Activated T-helper 2 cell treated with anti-CD3 and anti-CD28 coated beads, Interferon-gamma antibody, Interleukin-2, Interleukin-4, amounts not matched to agents 10 μg/mL and 5 μg/mL and 100 μg/mL, durations not matched to agents 14 hours and 24 hours and 36 hours (primary cell): ENCODE results near the gene RHPN2. TPM values are rescaled to one million over a fixed set of nuclear protein-coding genes. Genes with fewer than 3 reads are reported as not detected.
"Not testable (repeated sequence)": the region's sequence is repeated elsewhere in the genome, so short reads cannot be mapped to it uniquely, and the experiment has no call there.

Experiments
- DNase-seq: peaks from one replicate; pipeline ENCODE4 v3.0.0; 2021; ENCODE audit warnings: low spot score
- H3K27ac Mint-ChIP-seq: one replicate; pipeline ENCODE4 v1.8.0; 2021; ENCODE audit warnings: mixed read lengths
- H3K27me3 Mint-ChIP-seq: one replicate; pipeline ENCODE4 v1.8.0; 2021; ENCODE audit warnings: low read depth, mixed read lengths
- H3K36me3 Mint-ChIP-seq: one replicate; pipeline ENCODE4 v1.8.0; 2021; ENCODE audit warnings: low read depth, mixed read lengths
- H3K4me1 Mint-ChIP-seq: one replicate; pipeline ENCODE4 v1.8.0; 2021; ENCODE audit warnings: low read depth, mixed read lengths
- H3K4me3 Mint-ChIP-seq: one replicate; pipeline ENCODE4 v1.8.0; 2021; ENCODE audit warnings: low read depth, mild to moderate bottlenecking, moderate library complexity, mixed read lengths
- H3K9me3 Mint-ChIP-seq: one replicate; pipeline ENCODE4 v1.8.0; 2021; ENCODE audit warnings: mixed read lengths
- intact Hi-C: fragments of 100-400 bp; cut with micrococcal nuclease; formaldehyde crosslinking; loops from one replicate; pipeline ENCODE4 v1.15.1; 2023
- total RNA-seq: library from RNA; stranded (reverse); gene quantifications from 2 replicates; pipeline ENCODE4 v1.2.3, GENCODE V29; 2022

RHPN2 gene
- total RNA-seq, 1 donor from 2014 or later: 3.5 TPM

DNA sequence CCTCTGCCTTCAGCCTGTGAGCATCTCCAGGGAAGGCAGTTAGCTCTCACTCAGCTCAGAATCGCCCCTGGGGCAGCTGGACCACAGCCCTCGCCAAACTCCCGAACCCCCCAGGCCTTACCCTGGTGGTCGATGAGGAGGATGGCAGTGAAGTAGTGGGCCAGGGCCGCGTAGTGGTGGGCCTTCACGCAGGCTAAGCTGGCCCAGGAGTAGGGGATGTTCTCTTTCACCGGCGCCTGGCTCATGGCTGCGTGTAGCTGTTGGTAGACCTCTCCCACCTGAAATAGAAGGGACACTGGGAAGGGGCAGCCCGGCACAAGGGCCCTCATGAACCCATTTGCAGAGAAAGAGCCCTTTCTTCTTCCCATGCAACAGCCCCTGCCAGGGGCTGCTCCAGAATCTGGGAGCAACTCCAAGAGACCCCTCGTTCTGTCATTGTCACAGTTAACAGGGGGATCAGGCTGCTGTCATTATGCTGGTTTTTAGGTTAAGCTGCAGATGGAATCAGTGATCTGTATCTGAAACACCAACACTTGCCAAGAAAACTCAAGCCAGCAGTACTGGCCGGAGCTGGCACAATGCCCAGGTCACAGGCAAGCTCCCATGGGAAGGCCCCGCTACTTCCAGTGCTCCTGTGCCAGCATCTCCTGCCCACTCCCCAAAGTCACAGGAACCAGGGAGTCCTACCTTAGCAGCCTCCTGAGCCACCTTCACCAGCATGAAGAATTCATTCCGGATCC is 62.4 kb downstream of the RHPN2 start:
- H3K36me3 Mint-ChIP-seq, H3K27ac Mint-ChIP-seq, intact Hi-C loops, H3K4me1 Mint-ChIP-seq, DNase-seq, H3K27me3 Mint-ChIP-seq, H3K9me3 Mint-ChIP-seq, H3K4me3 Mint-ChIP-seq: not testable (repeated sequence)

DNA sequence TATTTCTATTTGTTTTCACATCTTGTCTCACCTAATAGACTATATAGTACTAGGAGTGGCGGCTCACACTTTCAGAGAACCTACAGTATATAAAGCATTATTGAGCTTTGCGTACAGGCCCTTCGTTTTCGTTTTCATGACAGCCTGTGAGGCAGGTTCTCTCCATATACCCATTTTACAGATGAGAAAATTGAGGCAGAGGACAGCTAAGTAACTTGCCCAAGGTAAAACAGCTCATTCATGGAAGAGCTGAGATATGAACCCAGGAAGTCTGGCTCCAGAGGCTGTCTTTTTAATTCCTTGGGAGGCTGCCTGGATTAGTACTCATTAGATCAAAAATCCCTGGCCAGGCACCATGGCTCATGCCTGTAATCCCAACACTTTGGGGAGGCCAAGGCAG is 63.8 kb downstream of the RHPN2 start:
- intact Hi-C loops: no loop called here
- H3K4me3 Mint-ChIP-seq: no peak overlapping the region
- H3K27ac Mint-ChIP-seq: no peak overlapping the region
- DNase-seq: no peak
- H3K9me3 Mint-ChIP-seq: no peaks in the 10 kb centered on the region
- H3K27me3 Mint-ChIP-seq: no peaks in the 10 kb centered on the region
- H3K4me1 Mint-ChIP-seq: peaks cover 7% of the 10 kb centered on the region
- H3K36me3 Mint-ChIP-seq: no peaks in the 10 kb centered on the region

DNA sequence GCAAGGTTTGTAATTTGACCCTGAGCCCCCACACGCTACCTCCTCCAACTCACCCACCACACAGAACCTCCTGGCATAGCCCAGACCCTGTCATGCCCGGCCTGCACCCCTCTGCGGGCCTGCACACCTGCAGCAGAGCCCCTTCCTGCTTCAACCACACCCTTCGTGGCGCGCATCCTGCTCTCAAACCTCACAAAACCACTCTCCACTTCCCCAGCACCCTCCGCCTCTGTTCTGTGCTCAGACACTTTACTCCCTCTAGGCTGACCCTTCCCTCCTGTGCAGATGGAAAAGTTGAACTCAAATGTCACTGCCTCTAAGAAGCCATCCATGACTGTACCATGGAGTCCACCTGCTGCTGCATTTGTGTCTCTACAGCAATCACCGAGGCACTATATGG is 64.2 kb downstream of the RHPN2 start:
- peak; percentile 11 for DNase-seq
- peaks cover 7% of the 10 kb centered on the region for H3K4me1 Mint-ChIP-seq
- no peaks in the 10 kb centered on the region for H3K36me3 Mint-ChIP-seq
- intact Hi-C loops: no loop called here
- H3K4me3 Mint-ChIP-seq: no peak overlapping the region
- H3K9me3 Mint-ChIP-seq: no peaks in the 10 kb centered on the region
- no peaks in the 10 kb centered on the region for H3K27me3 Mint-ChIP-seq
- H3K27ac Mint-ChIP-seq: peak overlapping the region; percentile 51

DNA sequence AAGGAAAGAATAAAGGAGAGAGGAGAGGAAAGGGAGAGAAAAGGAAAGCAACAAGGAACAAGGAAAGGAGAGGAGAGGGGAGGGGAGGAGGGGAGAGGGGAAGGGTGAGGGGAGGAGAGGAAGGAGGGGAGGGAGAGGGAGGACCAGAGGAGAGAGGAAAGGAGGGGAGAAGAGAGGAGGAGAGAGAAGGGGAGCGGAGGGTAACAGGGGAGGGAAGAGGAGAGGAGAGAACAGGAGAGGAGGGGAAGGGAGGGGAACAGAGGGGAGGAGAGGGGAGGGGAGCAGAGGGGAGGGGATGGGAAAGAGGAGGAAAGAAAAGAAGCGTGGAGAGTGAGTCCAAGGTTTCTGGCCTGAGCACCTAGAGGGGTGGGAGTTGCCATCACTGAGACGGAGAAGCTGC is 66.0 kb downstream of the RHPN2 start:
- Mint-ChIP-seq H3K27ac (no peak overlapping the region), H3K9me3 (no peaks in the 10 kb centered on the region)

DNA sequence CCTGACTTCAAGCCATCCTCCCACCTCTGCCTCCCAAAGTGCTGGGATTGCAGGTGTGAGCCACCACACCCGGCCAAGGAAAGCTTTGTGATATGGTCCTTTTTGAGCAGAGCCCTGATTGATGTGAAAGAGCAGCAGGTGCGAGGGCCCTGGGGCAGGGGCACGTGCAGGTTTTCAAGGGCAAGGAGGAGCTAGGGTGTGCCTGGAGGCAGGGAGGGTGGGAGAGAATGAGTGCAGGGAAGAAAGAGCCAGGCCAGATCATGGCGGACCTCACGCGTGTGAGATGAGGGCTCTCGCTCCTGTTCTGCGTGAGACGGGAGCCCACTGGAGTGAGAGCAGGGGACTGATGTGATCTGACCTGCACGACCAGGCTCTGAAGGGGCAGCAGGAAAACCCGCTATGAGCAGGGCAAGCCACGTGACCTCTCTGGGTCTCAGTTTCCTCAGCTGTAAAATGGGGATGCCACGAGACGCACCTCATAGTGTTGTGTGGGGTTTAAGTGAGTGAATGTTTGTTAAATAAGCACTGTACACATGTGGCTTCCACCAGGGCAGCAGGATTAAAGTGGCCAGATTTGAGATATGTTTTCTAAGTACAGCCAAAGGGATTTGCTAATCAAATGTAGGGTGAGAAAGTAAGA is 66.9 kb downstream of the RHPN2 start:
- Mint-ChIP-seq H3K4me3 (no peak overlapping the region), H3K4me1 (peaks cover 7% of the 10 kb centered on the region), H3K36me3 (no peaks in the 10 kb centered on the region), H3K9me3 (no peaks in the 10 kb centered on the region), H3K27me3 (no peaks in the 10 kb centered on the region), H3K27ac (no peak overlapping the region)
- intact Hi-C loops: no loop called here
- no peak for DNase-seq

More for the DNA sequence above, 66.0 kb downstream of the RHPN2 start:
- Mint-ChIP-seq H3K27me3 (no peaks in the 10 kb centered on the region), H3K4me3 (no peak overlapping the region), H3K36me3 (no peaks in the 10 kb centered on the region), H3K4me1 (peaks cover 7% of the 10 kb centered on the region)
- intact Hi-C loops: no loop called here
- DNase-seq: no peak

DNA sequence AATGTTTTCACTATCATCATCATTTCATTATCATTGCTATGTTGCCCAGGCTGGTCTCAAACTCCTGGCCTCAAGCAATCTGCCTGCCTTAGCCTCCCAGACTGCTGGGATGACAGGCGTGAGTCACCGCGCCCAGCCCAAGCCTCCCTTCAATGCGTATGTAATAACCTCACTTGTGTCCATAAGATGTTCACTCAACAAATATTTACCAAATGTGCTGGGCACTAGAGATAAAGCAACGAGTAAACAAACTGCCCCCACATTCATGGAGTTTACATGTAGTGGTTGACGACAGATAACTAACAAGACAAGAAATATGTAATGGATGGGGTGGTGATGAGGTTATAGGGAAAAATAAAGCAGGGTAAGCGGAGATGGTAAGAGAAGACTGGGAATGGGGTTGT is 67.6 kb downstream of the RHPN2 start:
- H3K27ac Mint-ChIP-seq, H3K36me3 Mint-ChIP-seq, H3K9me3 Mint-ChIP-seq, H3K4me3 Mint-ChIP-seq, H3K4me1 Mint-ChIP-seq, DNase-seq, H3K27me3 Mint-ChIP-seq, intact Hi-C loops: not testable (repeated sequence)

DNA sequence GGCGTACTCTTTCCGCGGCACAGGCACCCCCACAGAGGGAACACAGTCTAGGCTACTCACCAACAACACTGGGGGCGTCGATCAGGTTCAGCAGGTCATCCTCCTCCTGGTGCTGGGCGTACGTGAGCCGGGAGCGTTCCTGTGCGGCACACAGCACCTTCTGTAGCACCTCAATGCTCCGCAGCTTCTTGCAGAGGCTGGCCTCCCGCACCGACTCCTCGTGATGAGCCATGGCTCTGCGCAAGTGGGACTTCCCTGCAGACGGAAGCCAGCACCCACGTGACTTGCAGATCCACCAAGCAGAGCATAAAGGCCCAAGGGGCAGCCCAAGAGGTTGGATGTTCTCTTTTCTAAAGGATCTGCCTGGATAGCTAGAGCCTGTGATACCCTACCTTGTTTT is 68.7 kb downstream of the RHPN2 start:
- H3K4me3 Mint-ChIP-seq, H3K27me3 Mint-ChIP-seq, DNase-seq, H3K4me1 Mint-ChIP-seq, H3K27ac Mint-ChIP-seq, H3K36me3 Mint-ChIP-seq, H3K9me3 Mint-ChIP-seq, intact Hi-C loops: not testable (repeated sequence)

DNA sequence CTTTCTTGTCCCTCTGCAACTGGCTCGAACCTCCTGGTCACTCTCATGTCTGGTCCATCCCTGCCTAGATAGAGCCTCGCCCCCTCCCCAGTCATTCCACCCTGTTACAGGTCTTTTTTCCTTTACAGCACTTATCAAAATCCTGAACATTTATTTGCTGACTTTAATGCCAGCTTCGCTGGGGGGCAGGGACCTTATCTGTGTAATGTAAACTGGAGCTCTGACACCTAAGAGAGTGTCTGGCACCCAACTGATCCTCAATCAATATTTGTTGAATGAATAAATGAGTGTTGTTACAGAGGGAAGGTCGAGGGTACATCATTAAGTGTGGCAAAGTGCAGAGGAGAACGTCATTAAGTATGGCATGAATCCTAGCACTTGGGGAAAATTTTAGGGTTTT is 76.0 kb downstream of the RHPN2 start:
- intact Hi-C loops: no loop called here
- Mint-ChIP-seq H3K9me3 (no peaks in the 10 kb centered on the region), H3K4me3 (no peak overlapping the region), H3K4me1 (no peaks in the 10 kb centered on the region), H3K36me3 (no peaks in the 10 kb centered on the region), H3K27me3 (no peaks in the 10 kb centered on the region), H3K27ac (no peak overlapping the region)
- no peak for DNase-seq

DNA sequence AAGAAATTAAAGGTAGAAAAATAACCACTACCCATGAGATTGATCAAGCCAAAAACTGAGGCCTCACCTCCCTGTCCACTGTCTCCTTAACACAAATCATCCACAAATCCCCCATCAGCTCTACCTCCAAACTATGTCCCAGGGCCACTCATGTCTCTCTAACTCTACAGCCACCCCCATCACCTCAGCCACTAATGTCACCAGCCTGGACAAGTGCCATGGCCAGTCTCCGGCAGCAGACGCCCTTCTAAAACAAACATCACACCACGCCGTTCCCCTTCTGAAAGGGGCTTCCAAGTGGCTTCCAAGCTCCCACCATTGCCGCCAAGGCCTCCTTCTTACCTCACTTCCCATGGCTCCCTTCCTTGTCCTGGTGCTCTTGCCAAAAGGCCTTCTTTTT is 76.4 kb downstream of the RHPN2 start:
- H3K27ac Mint-ChIP-seq, H3K9me3 Mint-ChIP-seq, intact Hi-C loops, H3K4me3 Mint-ChIP-seq, DNase-seq, H3K36me3 Mint-ChIP-seq, H3K27me3 Mint-ChIP-seq, H3K4me1 Mint-ChIP-seq: not testable (repeated sequence)

DNA sequence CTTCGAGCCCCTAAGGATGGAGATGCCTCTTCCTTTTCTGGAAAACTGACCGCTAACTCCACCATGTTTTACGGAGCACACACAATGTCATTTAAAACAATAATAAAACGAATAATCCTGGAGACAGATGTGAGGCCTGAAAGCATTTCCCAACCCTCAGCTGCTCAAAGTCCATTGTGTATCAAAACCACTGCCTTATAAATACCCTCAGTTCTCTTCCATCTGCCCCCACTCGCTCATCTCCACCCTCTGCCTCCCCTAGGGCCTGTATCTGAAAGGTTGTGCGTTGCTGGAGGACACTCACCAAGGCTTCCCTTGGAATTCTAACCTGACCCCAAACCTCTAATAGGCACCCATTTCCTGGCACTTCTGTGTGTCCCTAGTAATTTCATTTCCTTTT is 82.2 kb downstream of the RHPN2 start:
- H3K36me3 Mint-ChIP-seq, H3K4me1 Mint-ChIP-seq, H3K9me3 Mint-ChIP-seq, DNase-seq, H3K27me3 Mint-ChIP-seq, H3K4me3 Mint-ChIP-seq, intact Hi-C loops, H3K27ac Mint-ChIP-seq: not testable (repeated sequence)

DNA sequence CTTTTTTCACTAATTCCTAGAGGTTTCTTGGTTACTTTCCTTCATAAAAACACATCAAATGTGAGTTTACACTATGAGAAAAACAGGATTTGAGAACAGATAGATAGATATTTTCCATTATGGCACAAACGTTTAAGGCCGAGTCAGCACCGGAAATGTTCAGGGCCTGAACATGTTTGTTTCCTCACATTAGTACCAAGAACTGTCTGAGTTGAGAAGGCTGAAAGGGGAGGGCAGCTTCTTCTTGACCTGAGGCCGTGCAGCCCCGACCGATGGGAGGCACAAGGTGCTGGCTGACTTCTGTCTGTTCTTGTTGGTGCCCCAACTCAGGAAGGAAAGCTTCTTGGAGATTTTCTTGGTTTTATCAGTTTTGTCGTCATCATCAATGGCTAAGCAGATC is 84.9 kb downstream of the RHPN2 start:
- intact Hi-C loops, H3K4me3 Mint-ChIP-seq, H3K27ac Mint-ChIP-seq, H3K4me1 Mint-ChIP-seq, DNase-seq, H3K27me3 Mint-ChIP-seq, H3K36me3 Mint-ChIP-seq, H3K9me3 Mint-ChIP-seq: not testable (repeated sequence)

DNA sequence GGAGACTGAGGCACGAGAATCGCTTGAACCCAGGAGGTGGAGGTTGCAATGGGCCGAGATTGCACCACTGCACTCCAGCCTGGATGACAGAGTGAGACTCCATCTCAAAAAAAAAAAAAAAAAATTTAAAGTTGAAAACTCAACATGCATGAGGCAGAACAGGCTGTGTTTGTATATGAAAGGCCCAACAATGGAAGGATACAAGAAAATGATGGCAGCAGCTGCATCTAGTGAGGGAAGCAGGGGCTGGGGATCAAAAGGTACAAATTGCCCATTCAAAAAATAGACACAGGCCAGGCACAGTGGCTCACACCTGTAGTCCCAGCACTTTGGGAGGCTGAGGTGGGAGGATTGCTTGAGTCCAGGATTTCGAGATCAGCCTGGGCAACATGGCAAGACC is 86.9 kb downstream of the RHPN2 start:
- H3K9me3 Mint-ChIP-seq, H3K27me3 Mint-ChIP-seq, H3K36me3 Mint-ChIP-seq, H3K27ac Mint-ChIP-seq, DNase-seq, H3K4me1 Mint-ChIP-seq, H3K4me3 Mint-ChIP-seq, intact Hi-C loops: not testable (repeated sequence)

DNA sequence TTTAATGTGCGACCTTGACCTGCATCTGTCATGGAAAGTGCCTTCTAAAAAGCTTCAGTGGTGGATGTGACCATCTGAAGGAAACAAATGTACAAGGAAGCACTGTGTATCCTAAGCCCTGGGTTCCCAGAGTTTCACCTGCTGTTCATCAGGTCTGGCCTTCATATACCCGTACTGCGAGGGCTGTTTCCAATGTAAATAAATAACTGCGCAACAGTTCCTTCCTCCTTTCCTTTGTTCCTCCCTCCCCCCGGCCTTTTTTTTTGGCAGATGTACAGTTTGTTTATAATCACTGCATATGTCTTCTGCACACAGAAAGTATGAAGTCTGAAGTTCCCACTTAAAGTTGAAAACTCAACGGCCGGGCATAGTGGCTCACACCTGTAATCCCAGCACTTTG is 87.4 kb downstream of the RHPN2 start:
- H3K9me3 Mint-ChIP-seq: no peaks in the 10 kb centered on the region
- DNase-seq: no peak
- intact Hi-C loops: no loop called here
- peaks cover 5% of the 10 kb centered on the region for H3K4me1 Mint-ChIP-seq
- no peaks in the 10 kb centered on the region for H3K27me3 Mint-ChIP-seq
- peaks cover 9% of the 10 kb centered on the region for H3K36me3 Mint-ChIP-seq
- no peak overlapping the region for H3K27ac Mint-ChIP-seq
- no peak overlapping the region for H3K4me3 Mint-ChIP-seq
